H9 (cell line): ENCODE results near the gene MYMK. TPM values are rescaled to one million over a fixed set of nuclear protein-coding genes. Genes with fewer than 3 reads are reported as not detected.

Source experiments
- DNase-seq: peaks from one replicate; pipeline ENCODE4 v3.0.0-alpha.2; 2017
- H2AFZ ChIP-seq: one replicate; pipeline ENCODE4 v1.6.1; 2013; ENCODE audit warnings: mild to moderate bottlenecking, low read length, control low read depth, moderate library complexity
- H2AK5ac ChIP-seq: 2 replicates; pipeline ENCODE4 v1.6.1; 2013; ENCODE audit warnings: low read length, control low read depth, mixed read lengths; ENCODE audit not compliant: insufficient read length
- H2BK120ac ChIP-seq: one replicate; pipeline ENCODE4 v1.6.1; 2013; ENCODE audit warnings: low read depth, mild to moderate bottlenecking, low read length, control low read depth, inconsistent platforms; ENCODE audit not compliant: poor library complexity, severe bottlenecking
- H2BK12ac ChIP-seq: 2 replicates; pipeline ENCODE4 v1.6.1; 2013; ENCODE audit warnings: low read length, control low read depth, mixed read lengths, low read depth; ENCODE audit not compliant: insufficient read length
- H2BK15ac ChIP-seq: 2 replicates; pipeline ENCODE4 v1.6.1; 2013; ENCODE audit warnings: low read depth, low read length, control low read depth
- H2BK20ac ChIP-seq: one replicate; pipeline ENCODE4 v1.6.1; 2013; ENCODE audit warnings: low read depth, mild to moderate bottlenecking, low read length, control low read depth, inconsistent platforms; ENCODE audit not compliant: poor library complexity, severe bottlenecking
- H2BK5ac ChIP-seq: 2 replicates; pipeline ENCODE4 v1.6.1; 2013; ENCODE audit warnings: low read length, control low read depth, mixed read lengths; ENCODE audit not compliant: insufficient read length
- H3K14ac ChIP-seq: 2 replicates; pipeline ENCODE4 v1.6.1; 2013; ENCODE audit warnings: low read length, control low read depth; ENCODE audit not compliant: insufficient read depth
- H3K18ac ChIP-seq: 2 replicates; pipeline ENCODE4 v1.6.1; 2013; ENCODE audit warnings: low read depth, mild to moderate bottlenecking, mixed read lengths, low read length, control low read depth; ENCODE audit not compliant: insufficient read length
- H3K23ac ChIP-seq: 2 replicates; pipeline ENCODE4 v1.6.1; 2013; ENCODE audit warnings: low read length, control low read depth, mixed read lengths, low read depth; ENCODE audit not compliant: insufficient read length
- H3K23me2 ChIP-seq: 2 replicates; pipeline ENCODE4 v1.6.1; 2013; ENCODE audit warnings: low read depth, mild to moderate bottlenecking, mixed read lengths, low read length, control low read depth; ENCODE audit not compliant: insufficient read length, poor library complexity, severe bottlenecking
- H3K27ac ChIP-seq: 2 replicates; pipeline ENCODE4 v1.5.1; 2013; ENCODE audit warnings: low read length, control low read depth, mixed read lengths, low read depth; ENCODE audit not compliant: insufficient read length
- H3K27me3 ChIP-seq: 2 replicates; pipeline ENCODE4 v1.6.1; 2013; ENCODE audit warnings: low read length, control low read depth, inconsistent platforms; ENCODE audit not compliant: insufficient read depth
- H3K4ac ChIP-seq: 2 replicates; pipeline ENCODE4 v1.6.1; 2013; ENCODE audit warnings: low read depth, mild to moderate bottlenecking, control low read depth, inconsistent platforms, low read length, moderate library complexity
- H3K4me1 ChIP-seq: 2 replicates; pipeline ENCODE4 v1.6.1; 2013; ENCODE audit warnings: low read length, control low read depth, inconsistent platforms; ENCODE audit not compliant: insufficient read depth
- H3K4me2 ChIP-seq: 2 replicates; pipeline ENCODE4 v1.6.1; 2013; ENCODE audit warnings: low read length, control low read depth, mixed read lengths; ENCODE audit not compliant: insufficient read length, insufficient read depth
- H3K56ac ChIP-seq: 2 replicates; pipeline ENCODE4 v1.6.1; 2013; ENCODE audit warnings: low read depth, mild to moderate bottlenecking, mixed read lengths, low read length, control low read depth; ENCODE audit not compliant: insufficient read length
- H3K79me1 ChIP-seq: 2 replicates; pipeline ENCODE4 v1.6.1; 2013; ENCODE audit warnings: low read depth, mild to moderate bottlenecking, moderate library complexity, low read length, control low read depth, inconsistent platforms; ENCODE audit not compliant: insufficient read depth, poor library complexity, severe bottlenecking
- H3K79me2 ChIP-seq: 2 replicates; pipeline ENCODE4 v1.6.1; 2013; ENCODE audit warnings: low read length, control low read depth, inconsistent platforms; ENCODE audit not compliant: insufficient read depth
- H3K9ac ChIP-seq: 2 replicates; pipeline ENCODE4 v1.6.1; 2013; ENCODE audit warnings: low read length, control low read depth, mixed read lengths; ENCODE audit not compliant: insufficient read length; ENCODE audit errors: extremely low read depth
- H3K9me3 ChIP-seq: one replicate; pipeline ENCODE4 v1.6.1; 2013; ENCODE audit warnings: low read depth, low read length, inconsistent platforms; ENCODE audit not compliant: control insufficient read depth
- H3T11ph ChIP-seq: one replicate; pipeline ENCODE4 v1.6.1; 2013; ENCODE audit warnings: mild to moderate bottlenecking, low read length, control low read depth, inconsistent platforms
- H4K20me1 ChIP-seq: one replicate; pipeline ENCODE4 v1.6.1; 2013; ENCODE audit not compliant: control insufficient read depth, insufficient read length, insufficient read depth
- H4K5ac ChIP-seq: 2 replicates; pipeline ENCODE4 v1.6.1; 2013; ENCODE audit warnings: low read depth, mild to moderate bottlenecking, mixed read lengths, low read length, control low read depth; ENCODE audit not compliant: insufficient read length
- H4K8ac ChIP-seq: replicated peaks from 2 replicates; pipeline ENCODE4 v1.6.1; 2013; ENCODE audit warnings: low read length, control low read depth, mixed read lengths, low read depth; ENCODE audit not compliant: insufficient read length
- H4K91ac ChIP-seq: 2 replicates; pipeline ENCODE4 v1.6.1; 2013; ENCODE audit warnings: low read depth, mild to moderate bottlenecking, moderate library complexity, mixed read lengths, low read length, control low read depth; ENCODE audit not compliant: insufficient read length
- H3K27ac Mint-ChIP-seq, 3 experiments: 2 replicates in 2 of 3; 3 replicates in 1 of 3; pipeline ENCODE4 v1.8.0; 2020 to 2021; ENCODE audit warnings: mixed read lengths in 3 of 3, mild to moderate bottlenecking in 1 of 3, moderate library complexity in 1 of 3
- H3K27me3 Mint-ChIP-seq: 2 replicates; pipeline ENCODE4 v1.8.0; 2021; ENCODE audit warnings: low read depth, mild to moderate bottlenecking, moderate library complexity, mixed read lengths
- H3K36me3 Mint-ChIP-seq, 3 experiments: 2 replicates in 2 of 3; 3 replicates in 1 of 3; pipeline ENCODE4 v1.8.0; 2020 to 2021; ENCODE audit warnings: low read depth in 3 of 3, mixed read lengths in 3 of 3; ENCODE audit not compliant: insufficient read depth in 1 of 3
- H3K4me1 Mint-ChIP-seq, 2 experiments: 2 replicates each; pipeline ENCODE4 v1.8.0; 2020; ENCODE audit warnings: mixed read lengths in 2 of 2
- H3K4me3 Mint-ChIP-seq, 2 experiments: 2 replicates in 1 of 2; 3 replicates in 1 of 2; pipeline ENCODE4 v1.8.0; 2020 to 2021; ENCODE audit warnings: mild to moderate bottlenecking in 2 of 2, mixed read lengths in 2 of 2, moderate library complexity in 1 of 2
- H3K9me3 Mint-ChIP-seq, 2 experiments: 2 replicates in 1 of 2; 3 replicates in 1 of 2; pipeline ENCODE4 v1.8.0; 2020; ENCODE audit warnings: mild to moderate bottlenecking in 2 of 2, mixed read lengths in 2 of 2, moderate library complexity in 1 of 2
- CTCF ChIP-seq: fragments of 200-600 bp; sonication (generic); conservative IDR thresholded peaks from 3 replicates; pipeline ENCODE4 v1.8.0; 2021; ENCODE audit warnings: antibody characterized with exemption, mild to moderate bottlenecking
- WGBS: extraction: QIAGEN DNeasy Blood & Tissue Kit; methylation state at CpG from one replicate; pipeline ENCODE4 v1.1.7; 2013; ENCODE audit warnings: missing lambda C conversion rate, low lambda C conversion rate, mixed read lengths; ENCODE audit not compliant: insufficient read length; ENCODE audit errors: extremely low coverage; 5-methylcytosine and 5-hydroxymethylcytosine counted together
- total RNA-seq: library from RNA; stranded (reverse); gene quantifications from 2 replicates; pipeline ENCODE4 v1.2.1, GENCODE V29; 2021

MYMK gene
- total RNA-seq, 1 experiment from 2014 or later, result not detected

- Mint-ChIP-seq H3K4me1 (0 out of 4 replicates have a peak, but pooled peaks cover 0 to 2% of the 10 kb centered on the region in 2 experiments), H3K27ac (no peak overlapping the region; a peak in 1 of 7 replicates), H3K9me3 (no peaks in the 10 kb centered on the region), H3K36me3 (no peaks in the 10 kb centered on the region), H3K4me3 (peak overlapping the region in 1 of 2 experiments; percentile 10; a peak in 2 of 5 replicates), H3K27me3 (no peaks in the 10 kb centered on the region; the same call in 1 of the 2 replicates)
- H3T11ph ChIP-seq, result no peak overlapping the region
- H3K14ac ChIP-seq, result no peak overlapping the region; the same call in 1 of the 2 replicates
- H2AFZ ChIP-seq, result no peak overlapping the region
- no peak overlapping the region for H2AK5ac ChIP-seq
- H4K8ac ChIP-seq, result no peak overlapping the region
- H3K23ac ChIP-seq, result no peak overlapping the region
- H4K5ac ChIP-seq, result no peak overlapping the region
- H2BK120ac ChIP-seq, result no peak overlapping the region
- no peaks in the 10 kb centered on the region for H4K20me1 ChIP-seq
- H3K18ac ChIP-seq, result no peak overlapping the region
- no peak overlapping the region for H3K9ac ChIP-seq
- H3K27me3 ChIP-seq, result no peaks in the 10 kb centered on the region
- H2BK12ac ChIP-seq, result no peak overlapping the region
- DNase-seq, result no peak
- no peaks in the 10 kb centered on the region for H3K9me3 ChIP-seq
- H3K79me2 ChIP-seq, result no peaks in the 10 kb centered on the region
- H2BK15ac ChIP-seq, result no peak overlapping the region
- no peak overlapping the region for H3K4ac ChIP-seq
- H4K91ac ChIP-seq, result no peak overlapping the region
- no peak overlapping the region for H3K56ac ChIP-seq
- no peaks in the 10 kb centered on the region for H3K4me1 ChIP-seq
- TF ChIP-seq CTCF, result no peak
- no peak overlapping the region for H3K4me2 ChIP-seq
- no peak overlapping the region for H3K27ac ChIP-seq
- H3K79me1 ChIP-seq, result no peaks in the 10 kb centered on the region
- H2BK5ac ChIP-seq, result no peak overlapping the region
- H3K23me2 ChIP-seq, result no peaks in the 10 kb centered on the region
- no peak overlapping the region for H2BK20ac ChIP-seq
- WGBS, result no CpG with 5 or more reads among the region's 19 CpGs
Measured at GRCh38 chr9:133489253-133490190, 35.2 kb downstream of the MYMK start.
